Karpas-422 (cell line): ENCODE data around the gene SPATA33. TPM values are rescaled to one million over a fixed set of nuclear protein-coding genes. Genes with fewer than 3 reads are reported as not detected.
A peak's percentile ranks its signal among the peaks of the same experiment; 100 is the strongest.
"Not testable (repeated sequence)": the region's sequence is repeated elsewhere in the genome, so short reads cannot be mapped to it uniquely, and the experiment has no call there.

Experiments used
- DNase-seq: peaks from one replicate; pipeline ENCODE4 v3.0.0-alpha.2; 2015
- H2AFZ ChIP-seq: fragments of 200-600 bp; sonication (generic); 2 replicates; pipeline ENCODE4 v1.6.1; 2014; ENCODE audit warnings: antibody characterized with exemption, low read length, mixed read lengths
- H3K27ac ChIP-seq: fragments of 200-600 bp; sonication (generic); 2 replicates; pipeline ENCODE4 v1.5.1; 2014; ENCODE audit warnings: mild to moderate bottlenecking, low read length, moderate library complexity
- H3K27me3 ChIP-seq: fragments of 200-600 bp; sonication (generic); 2 replicates; pipeline ENCODE4 v1.6.1; 2014; ENCODE audit warnings: low read length, mixed read lengths
- H3K36me3 ChIP-seq: fragments of 200-600 bp; sonication (generic); 2 replicates; pipeline ENCODE4 v1.6.1; 2014; ENCODE audit warnings: low read length, mixed read lengths; ENCODE audit not compliant: insufficient read depth
- H3K4me1 ChIP-seq: fragments of 200-600 bp; sonication (generic); 2 replicates; pipeline ENCODE4 v1.6.1; 2014; ENCODE audit warnings: mild to moderate bottlenecking, low read length, mixed read lengths
- H3K4me2 ChIP-seq: fragments of 200-600 bp; sonication (generic); 2 replicates; pipeline ENCODE4 v1.6.1; 2014; ENCODE audit warnings: low read length, low read depth, mild to moderate bottlenecking; ENCODE audit not compliant: poor library complexity, severe bottlenecking
- H3K4me3 ChIP-seq: fragments of 200-600 bp; sonication (generic); 2 replicates; pipeline ENCODE4 v1.5.1; 2014; ENCODE audit warnings: mild to moderate bottlenecking, antibody characterized with exemption, low read length, mixed read lengths
- H3K79me2 ChIP-seq: fragments of 200-600 bp; sonication (generic); 2 replicates; pipeline ENCODE4 v1.6.1; 2014; ENCODE audit warnings: mild to moderate bottlenecking, low read length, mixed read lengths
- H3K9ac ChIP-seq: fragments of 200-600 bp; sonication (generic); 2 replicates; pipeline ENCODE4 v1.6.0; 2014; ENCODE audit warnings: low read length
- H3K9me2 ChIP-seq: fragments of 200-600 bp; sonication (generic), shearing (Covaris generic); replicated peaks from 2 replicates; pipeline ENCODE4 v1.6.0; 2014; ENCODE audit warnings: mild to moderate bottlenecking, low read length, moderate library complexity; ENCODE audit not compliant: insufficient read depth
- H3K9me3 ChIP-seq: fragments of 300-700, 200-600 bp; sonication (generic); 2 replicates; pipeline ENCODE4 v1.6.1; 2014; ENCODE audit warnings: low read length, mixed read lengths
- H4K20me1 ChIP-seq: fragments of 200-600 bp; sonication (generic); 2 replicates; pipeline ENCODE4 v1.6.1; 2014; ENCODE audit warnings: mild to moderate bottlenecking, antibody characterized with exemption, low read length, low read depth; ENCODE audit not compliant: insufficient read depth
- total RNA-seq: library from RNA; depleted of rRNA; stranded (reverse); fragments of >200 nt; shearing (Covaris generic); gene quantifications from 2 replicates; pipeline ENCODE4 v1.2.3, GENCODE V29; 2014; ENCODE audit warnings: low replicate concordance

The SPATA33 gene
- total RNA-seq, 1 experiment from 2014 or later = 5.1 TPM

DNA sequence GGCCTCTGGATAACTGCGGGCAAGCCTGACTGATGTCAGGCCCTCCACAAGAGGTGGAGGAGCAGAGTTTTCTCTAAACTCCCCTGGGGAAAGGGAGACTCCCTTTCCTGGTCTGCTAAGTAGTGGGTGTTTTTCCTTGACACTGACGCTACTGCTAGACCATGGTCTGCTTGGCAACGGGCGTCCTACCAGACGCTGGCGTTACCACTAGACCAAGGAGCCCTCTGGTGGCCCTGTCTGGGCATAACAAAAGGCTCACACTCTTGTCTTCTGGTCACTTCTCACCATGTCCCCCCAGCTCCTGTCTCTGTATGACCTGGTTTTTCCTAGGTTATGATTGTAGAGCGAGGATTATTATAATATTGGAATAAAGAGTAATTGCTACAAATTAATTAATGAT lies 9.4 kb downstream of the SPATA33 start:
- not testable (repeated sequence) for H3K4me1 ChIP-seq, H3K9me3 ChIP-seq, H4K20me1 ChIP-seq, H3K36me3 ChIP-seq, H2AFZ ChIP-seq, H3K4me2 ChIP-seq, H3K9me2 ChIP-seq, H3K27ac ChIP-seq, H3K9ac ChIP-seq, H3K79me2 ChIP-seq, H3K27me3 ChIP-seq, H3K4me3 ChIP-seq
- peak; percentile 75 for DNase-seq

DNA sequence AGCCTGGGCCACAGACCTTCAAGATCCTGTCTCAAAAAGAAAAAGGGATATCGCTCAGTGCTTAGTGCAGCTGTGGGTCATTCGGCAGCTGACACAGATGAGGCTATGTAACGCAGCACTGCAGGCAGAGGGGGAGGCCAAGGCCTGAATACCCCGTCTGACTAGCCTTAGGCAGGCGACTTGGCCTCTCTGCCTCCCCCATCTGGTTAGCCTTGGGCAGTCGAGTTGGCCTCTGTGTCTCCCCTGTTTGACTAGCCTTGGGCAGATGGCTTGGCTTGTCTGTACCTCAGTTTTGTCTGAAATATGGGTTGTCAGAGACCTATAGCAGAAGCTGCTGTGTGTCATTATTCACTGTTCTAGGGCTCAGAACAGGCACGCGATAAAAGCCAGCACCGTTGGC lies 10.0 kb downstream of the SPATA33 start:
- Histone ChIP-seq H3K9ac (no peak overlapping the region), H3K4me3 (no peak overlapping the region), H3K9me2 (no peaks in the 10 kb centered on the region), H3K27me3 (no peaks in the 10 kb centered on the region), H3K4me1 (no peaks in the 10 kb centered on the region), H3K27ac (no peak overlapping the region), H3K9me3 (no peaks in the 10 kb centered on the region), H2AFZ (no peak overlapping the region), H3K36me3 (no peaks in the 10 kb centered on the region), H3K79me2 (no peaks in the 10 kb centered on the region), H4K20me1 (no peaks in the 10 kb centered on the region), H3K4me2 (no peak overlapping the region)
- no peak for DNase-seq

DNA sequence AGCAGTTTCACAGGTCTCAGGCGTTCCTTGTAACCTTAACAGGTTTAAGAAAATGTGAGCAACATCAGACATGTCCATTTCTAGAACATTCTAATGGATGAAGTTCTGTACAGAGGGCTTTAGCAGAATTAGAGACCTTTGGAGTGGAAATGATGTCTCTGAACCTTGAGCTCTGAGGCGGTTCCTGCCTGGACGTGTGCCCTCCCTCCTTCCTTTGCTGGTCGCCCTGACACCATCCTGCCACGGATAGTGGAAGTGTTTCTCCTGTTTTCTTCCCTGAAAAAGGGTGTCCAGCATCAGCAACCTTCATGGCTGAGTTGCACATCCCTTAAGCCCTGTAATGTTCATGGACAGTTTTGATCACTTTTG lies 11.1 kb downstream of the SPATA33 start:
- Histone ChIP-seq H4K20me1 (no peaks in the 10 kb centered on the region), H3K36me3 (no peaks in the 10 kb centered on the region; the same call in 1 of the 2 replicates), H3K4me1 (no peaks in the 10 kb centered on the region), H3K27me3 (no peaks in the 10 kb centered on the region), H3K9me2 (no peaks in the 10 kb centered on the region), H3K9me3 (no peaks in the 10 kb centered on the region), H2AFZ (no peak overlapping the region), H3K4me2 (no peak overlapping the region), H3K79me2 (no peaks in the 10 kb centered on the region), H3K9ac (no peak overlapping the region), H3K27ac (no peak overlapping the region), H3K4me3 (no peak overlapping the region)
- DNase-seq = no peak

DNA sequence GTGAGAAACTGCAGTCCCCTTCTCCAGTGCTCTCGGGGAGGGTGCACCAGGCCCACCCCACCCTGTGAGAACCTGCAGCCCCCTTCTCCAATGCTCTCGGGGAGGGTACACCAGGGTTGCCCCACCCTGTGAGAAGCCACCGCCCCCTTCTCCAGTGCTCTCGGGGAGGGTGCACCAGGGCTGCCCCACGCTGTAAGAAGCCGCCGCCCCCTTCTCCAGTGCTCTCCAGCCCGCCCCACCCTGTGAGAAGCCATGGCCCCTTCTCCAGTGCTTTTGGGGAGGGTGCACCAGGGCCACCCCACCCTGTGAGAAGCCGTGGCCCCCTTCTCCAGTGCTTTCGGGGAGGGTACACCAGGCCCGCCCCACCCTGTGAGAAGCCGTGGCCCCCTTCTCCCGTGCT lies 12.1 kb downstream of the SPATA33 start:
- no peak overlapping the region for H3K4me3 ChIP-seq
- no peak overlapping the region for H2AFZ ChIP-seq
- no peaks in the 10 kb centered on the region for H3K79me2 ChIP-seq
- no peaks in the 10 kb centered on the region for H3K9me2 ChIP-seq
- no peaks in the 10 kb centered on the region for H3K9me3 ChIP-seq
- DNase-seq = no peak
- no peaks in the 10 kb centered on the region; the same call in 1 of the 2 replicates for H3K36me3 ChIP-seq
- H3K9ac ChIP-seq = no peak overlapping the region
- no peak overlapping the region for H3K27ac ChIP-seq
- H4K20me1 ChIP-seq = no peaks in the 10 kb centered on the region
- H3K4me2 ChIP-seq = no peak overlapping the region
- no peaks in the 10 kb centered on the region for H3K4me1 ChIP-seq
- no peaks in the 10 kb centered on the region for H3K27me3 ChIP-seq

DNA sequence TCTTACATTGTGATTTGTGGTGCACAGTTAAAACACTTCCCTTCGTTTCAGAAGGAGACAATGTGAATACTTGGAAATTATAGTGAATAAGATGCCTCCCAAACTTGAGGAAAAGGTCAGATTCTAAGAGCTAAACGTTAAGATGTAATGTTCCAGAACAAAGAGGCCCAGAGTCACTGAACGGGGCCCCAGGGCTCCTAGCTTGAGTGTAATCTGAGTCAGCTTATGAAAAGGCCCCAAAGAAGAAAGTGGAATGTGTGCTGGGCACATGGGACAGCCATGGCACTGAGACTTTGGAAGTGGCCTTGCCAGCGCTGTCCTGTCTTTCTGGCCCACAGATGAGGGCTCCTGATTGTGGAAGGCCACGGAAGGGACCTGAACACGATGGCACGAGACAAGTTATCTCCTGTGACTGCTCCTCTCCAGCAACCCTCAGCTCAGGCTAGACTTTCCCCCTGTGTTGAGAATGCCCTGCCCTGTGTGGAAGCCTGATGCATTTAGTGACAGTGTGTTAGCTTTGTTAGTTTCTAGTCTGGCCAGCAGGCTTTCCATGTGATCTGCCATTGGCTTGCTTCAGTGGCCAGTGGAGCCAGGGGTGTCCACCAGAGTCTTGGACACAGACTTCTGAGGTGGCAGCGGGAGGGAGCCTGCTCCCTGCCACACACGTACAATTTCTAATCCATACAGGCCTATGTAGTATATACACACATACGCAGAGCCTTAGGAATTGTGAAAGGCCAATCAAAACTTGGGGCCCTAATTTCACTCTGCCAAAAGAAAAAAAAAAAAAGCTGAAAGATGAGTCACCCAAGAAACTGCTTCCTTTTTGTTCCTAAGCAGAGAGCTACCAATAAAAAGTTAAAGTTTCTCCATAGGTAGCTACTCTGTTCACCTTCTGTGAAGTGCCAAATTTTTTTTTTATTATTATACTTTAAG lies 13.1 kb downstream of the SPATA33 start:
- Histone ChIP-seq H3K4me3 (no peak overlapping the region), H3K4me2 (no peak overlapping the region), H3K27me3 (no peaks in the 10 kb centered on the region), H3K36me3 (no peaks in the 10 kb centered on the region; the same call in 1 of the 2 replicates), H4K20me1 (no peaks in the 10 kb centered on the region), H3K4me1 (no peaks in the 10 kb centered on the region), H3K79me2 (no peaks in the 10 kb centered on the region), H3K27ac (no peak overlapping the region), H2AFZ (no peak overlapping the region), H3K9me2 (no peaks in the 10 kb centered on the region), H3K9me3 (no peaks in the 10 kb centered on the region), H3K9ac (no peak overlapping the region)
- DNase-seq = no peak

DNA sequence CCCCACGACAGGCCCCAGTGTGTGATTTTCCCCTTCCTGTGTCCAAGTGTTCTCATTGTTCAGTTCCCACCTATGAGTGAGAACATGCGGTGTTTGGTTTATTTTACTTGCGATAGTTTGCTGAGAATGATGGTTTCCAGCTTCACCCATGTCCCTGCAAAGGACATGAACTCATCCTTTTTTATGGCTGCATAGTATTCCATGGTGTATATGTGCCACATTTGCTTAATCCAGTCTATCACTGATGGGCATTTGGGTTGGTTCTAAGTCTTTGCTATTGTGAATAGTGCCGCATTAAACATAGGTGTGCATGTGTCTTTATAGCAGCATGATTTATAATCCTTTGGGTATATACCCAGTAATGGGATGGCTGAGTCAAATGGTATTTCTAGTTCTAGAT lies 13.9 kb downstream of the SPATA33 start:
- not testable (repeated sequence) for H3K4me2 ChIP-seq, H3K9ac ChIP-seq, H3K79me2 ChIP-seq, H4K20me1 ChIP-seq, H2AFZ ChIP-seq, H3K27ac ChIP-seq, H3K9me2 ChIP-seq, H3K9me3 ChIP-seq, H3K36me3 ChIP-seq, DNase-seq, H3K4me1 ChIP-seq, H3K27me3 ChIP-seq, H3K4me3 ChIP-seq

DNA sequence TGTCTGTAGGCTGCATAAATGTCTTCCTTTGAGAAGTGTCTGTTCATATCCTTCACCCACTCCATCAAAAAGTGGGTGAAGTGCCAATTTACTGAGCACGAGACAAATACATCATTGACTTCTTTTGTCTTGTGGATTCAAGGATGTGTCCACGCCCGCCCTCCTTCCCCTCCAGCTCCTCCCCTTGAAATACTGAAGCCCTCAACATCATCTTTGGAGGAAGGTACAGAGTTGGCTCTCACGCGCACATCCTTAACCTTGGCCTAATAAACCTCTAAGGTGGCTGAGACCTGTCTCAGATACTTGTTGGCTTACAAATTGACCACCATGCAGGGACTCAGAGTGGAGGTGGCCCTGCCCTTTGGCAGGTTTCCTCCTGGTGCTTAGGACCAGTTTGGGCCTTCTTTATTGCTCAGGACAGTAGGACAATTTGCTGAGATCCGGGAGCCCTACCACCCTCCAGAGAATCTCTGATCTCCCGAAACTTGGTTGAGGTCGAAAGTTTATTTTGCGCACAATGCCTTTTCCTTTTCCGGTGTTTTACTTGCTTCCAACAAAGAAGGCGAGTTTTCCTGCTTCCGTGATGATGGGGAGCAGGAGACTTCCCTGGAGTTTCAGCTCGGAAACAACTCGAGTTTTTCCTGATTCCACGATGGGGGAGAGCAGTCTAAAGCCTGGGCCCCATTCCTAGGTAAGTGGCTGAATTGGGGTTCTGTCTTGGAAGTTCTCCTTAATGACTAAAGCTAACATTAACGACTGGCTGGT lies 14.7 kb downstream of the SPATA33 start:
- no peaks in the 10 kb centered on the region for H3K9me3 ChIP-seq
- no peaks in the 10 kb centered on the region for H3K4me1 ChIP-seq
- no peaks in the 10 kb centered on the region; the same call in 1 of the 2 replicates for H3K36me3 ChIP-seq
- H4K20me1 ChIP-seq = no peaks in the 10 kb centered on the region
- no peak overlapping the region for H3K4me2 ChIP-seq
- H3K79me2 ChIP-seq = no peaks in the 10 kb centered on the region
- H2AFZ ChIP-seq = no peak overlapping the region
- no peak overlapping the region for H3K27ac ChIP-seq
- no peak for DNase-seq
- H3K9ac ChIP-seq = no peak overlapping the region
- no peak overlapping the region for H3K4me3 ChIP-seq
- no peaks in the 10 kb centered on the region for H3K9me2 ChIP-seq
- H3K27me3 ChIP-seq = no peaks in the 10 kb centered on the region

DNA sequence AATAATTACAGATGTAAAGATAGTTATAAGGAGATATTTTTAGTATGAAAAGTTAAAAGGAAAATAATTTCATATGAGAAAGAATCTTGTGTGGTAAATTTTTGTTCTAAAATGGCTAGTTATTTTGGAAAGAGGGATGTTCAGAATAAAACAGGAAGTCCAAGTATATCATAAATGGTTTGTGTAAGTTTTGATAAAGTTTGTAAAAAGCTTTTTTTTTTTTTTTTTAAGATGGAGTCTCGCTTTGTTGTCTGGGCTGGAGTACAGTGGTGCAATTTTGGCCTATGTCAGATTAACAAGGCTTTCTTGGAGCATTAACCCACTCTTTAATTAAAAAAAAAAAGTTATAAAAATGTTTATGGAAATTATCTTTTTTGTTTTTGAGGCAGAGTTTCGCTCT lies 20.6 kb downstream of the SPATA33 start:
- peak; percentile 60 for DNase-seq
- no peak overlapping the region for H3K4me2 ChIP-seq
- peaks cover 2% of the 10 kb centered on the region; the same call in 1 of the 2 replicates for H3K36me3 ChIP-seq
- H3K9ac ChIP-seq = no peak overlapping the region
- no peaks in the 10 kb centered on the region for H3K79me2 ChIP-seq
- H4K20me1 ChIP-seq = no peaks in the 10 kb centered on the region
- no peak overlapping the region for H3K27ac ChIP-seq
- no peaks in the 10 kb centered on the region for H3K9me3 ChIP-seq
- no peak overlapping the region for H3K4me3 ChIP-seq
- H3K27me3 ChIP-seq = no peaks in the 10 kb centered on the region
- H3K9me2 ChIP-seq = no peaks in the 10 kb centered on the region
- H2AFZ ChIP-seq = no peak overlapping the region
- H3K4me1 ChIP-seq = no peaks in the 10 kb centered on the region
